ENCODE results near the gene CA11. TPM values are rescaled to one million over a fixed set of nuclear protein-coding genes. Genes with fewer than 3 reads are reported as not detected.

CA11 gene
- total and polyA plus RNA-seq, 4 donors: 0.88 to 13.0 (median 5.1) TPM

- WGBS, 2 donors: 48 to 53% methylated on average over 11 of the region's 11 CpGs
- no peak for ATAC-seq (ENCODE audit: insufficient read depth, low FRiP score)
Observed at GRCh38 chr19:48654299-48655059, 8.5 kb upstream of the CA11 start.

GRCh38 chr19:48651683-48652048 lies 5.7 kb upstream of the CA11 start:
- no peaks in the 10 kb centered on the region for H3K36me3 ChIP-seq (ENCODE audit: control insufficient read depth in 4 of 4, insufficient read depth in 4 of 4, low read length in 4 of 4)
- no peak for ATAC-seq (ENCODE audit: insufficient read depth, low FRiP score)
- H3K27ac ChIP-seq (ENCODE audit: low read depth in 1 of 2, low read length in 1 of 2): no peak overlapping the region
- no peaks in the 10 kb centered on the region for H3K9me3 ChIP-seq (ENCODE audit: control insufficient read depth in 4 of 4, insufficient read depth in 3 of 4, low read length in 3 of 4)
- peaks cover 0 to 6% (median 0%) of the 10 kb centered on the region in 5 donors for H3K4me1 ChIP-seq (ENCODE audit: control insufficient read depth in 5 of 5, insufficient read depth in 5 of 5, low read length in 5 of 5)
- TF ChIP-seq CTCF (IDR thresholded peaks at IDR 0.05; ENCODE audit: control extremely low read depth, extremely low read depth): no peak
- no peak overlapping the region for H3K4me3 ChIP-seq
- H3K9ac ChIP-seq (ENCODE audit: insufficient read depth in 1 of 2, low read length in 2 of 2): no peak overlapping the region
- H3K27me3 ChIP-seq (ENCODE audit: control insufficient read depth in 3 of 3, insufficient read depth in 3 of 3, low read length in 2 of 3): no peaks in the 10 kb centered on the region
- DNase-seq: no peak
- 67 to 82% methylated on average over 5 of the region's 5 CpGs for WGBS, 2 donors

More at GRCh38 chr19:48654299-48655059, 8.5 kb upstream of the CA11 start:
- no peaks in the 10 kb centered on the region for H3K27me3 ChIP-seq (ENCODE audit: control insufficient read depth in 3 of 3, insufficient read depth in 3 of 3, low read length in 2 of 3)
- TF ChIP-seq CTCF (IDR thresholded peaks at IDR 0.05; ENCODE audit: control extremely low read depth, extremely low read depth): no peak
- H3K27ac ChIP-seq (ENCODE audit: low read depth in 1 of 2, low read length in 1 of 2): no peak overlapping the region
- H3K4me1 ChIP-seq (ENCODE audit: control insufficient read depth in 5 of 5, insufficient read depth in 5 of 5, low read length in 5 of 5): peaks cover 0 to 6% (median 0%) of the 10 kb centered on the region in 5 donors
- no peaks in the 10 kb centered on the region for H3K36me3 ChIP-seq (ENCODE audit: control insufficient read depth in 4 of 4, insufficient read depth in 4 of 4, low read length in 4 of 4)
- no peak overlapping the region for H3K9ac ChIP-seq (ENCODE audit: insufficient read depth in 1 of 2, low read length in 2 of 2)
- H3K4me3 ChIP-seq: no peak overlapping the region
- no peaks in the 10 kb centered on the region for H3K9me3 ChIP-seq (ENCODE audit: control insufficient read depth in 4 of 4, insufficient read depth in 3 of 4, low read length in 3 of 4)
- DNase-seq: peak; percentile 4 to 41 (median 37)

- no peaks in the 10 kb centered on the region for H3K36me3 ChIP-seq (ENCODE audit: control insufficient read depth in 4 of 4, insufficient read depth in 4 of 4, low read length in 4 of 4)
- H3K4me3 ChIP-seq: no peak overlapping the region
- WGBS, 2 donors: 92 to 96% methylated on average over 12 of the region's 12 CpGs
- peaks cover 0 to 9% (median 0%) of the 10 kb centered on the region in 5 donors for H3K4me1 ChIP-seq (ENCODE audit: control insufficient read depth in 5 of 5, insufficient read depth in 5 of 5, low read length in 5 of 5)
- no peak overlapping the region for H3K9ac ChIP-seq (ENCODE audit: insufficient read depth in 1 of 2, low read length in 2 of 2)
- no peak for TF ChIP-seq CTCF (IDR thresholded peaks at IDR 0.05; ENCODE audit: control extremely low read depth, extremely low read depth)
- H3K9me3 ChIP-seq (ENCODE audit: control insufficient read depth in 4 of 4, insufficient read depth in 3 of 4, low read length in 3 of 4): no peaks in the 10 kb centered on the region
- no peak overlapping the region for H3K27ac ChIP-seq (ENCODE audit: low read depth in 1 of 2, low read length in 1 of 2)
- no peaks in the 10 kb centered on the region for H3K27me3 ChIP-seq (ENCODE audit: control insufficient read depth in 3 of 3, insufficient read depth in 3 of 3, low read length in 2 of 3)
- DNase-seq (no peak), ATAC-seq (ENCODE audit: insufficient read depth, low FRiP score) (no peak)
Observed at GRCh38 chr19:48650974-48651682, 5.1 kb upstream of the CA11 start.
